ENCODE results near the gene ANKRD53. TPM values are rescaled to one million over a fixed set of nuclear protein-coding genes. Genes with fewer than 3 reads are reported as not detected.
A peak's percentile ranks its signal among the peaks of the same experiment; 100 is the strongest.

The ANKRD53 gene
- total and polyA plus RNA-seq, 2 donors (not counting 3 experiments of a cell fraction or from before 2014, with no cell fraction given): 1.3 to 1.4 TPM

DNA sequence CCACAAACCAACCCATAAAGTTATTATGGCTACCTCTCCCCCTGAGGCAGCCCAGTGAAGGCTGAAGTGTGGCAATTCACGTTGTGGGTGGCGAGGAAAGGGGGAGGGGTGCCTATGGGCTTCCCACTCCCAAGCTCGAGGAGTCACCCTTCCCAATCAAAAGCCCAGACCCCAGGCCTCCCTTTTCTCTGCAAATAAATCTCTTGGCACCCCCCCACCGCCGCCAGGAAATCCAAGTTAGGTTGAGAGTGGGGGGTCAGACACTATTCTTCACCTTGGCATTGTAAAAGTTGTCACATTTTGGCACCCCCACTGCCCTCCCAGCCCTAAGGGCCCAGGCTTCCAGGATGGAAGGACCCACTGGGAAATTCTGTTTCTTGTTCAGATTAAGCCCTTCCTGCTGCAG lies 6.9 kb downstream of the ANKRD53 start:
- CTCF ChIA-PET: interaction anchor here (1.0 to 4.2 kb wide), 12 partner anchors 8 to 169 kb away, joined by 3 to 52 read pairs (median 8); partner anchors contain the start of genes NAGK and TEX261

DNA sequence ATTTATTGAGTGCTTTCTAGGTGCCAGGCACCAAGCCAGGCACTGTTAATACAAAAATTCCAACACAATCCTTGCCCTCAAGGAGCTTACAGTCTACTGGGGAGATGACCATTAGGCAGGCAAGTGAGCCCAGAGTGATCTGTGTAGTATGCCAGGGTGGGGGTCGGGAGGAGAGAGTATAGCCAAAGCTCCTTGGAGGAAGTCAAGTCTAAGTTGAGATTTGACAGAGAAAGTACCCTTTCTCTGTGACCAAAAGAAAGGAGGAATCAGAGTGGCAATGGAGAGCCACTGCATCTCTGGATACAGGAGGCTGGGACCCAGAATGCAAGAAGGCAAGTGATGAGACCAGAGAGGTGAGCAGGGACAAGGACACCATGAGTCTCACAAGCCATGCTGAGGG lies 7.5 kb downstream of the ANKRD53 start:
- dilution Hi-C loops (cut with MboI; ENCODE audit: extremely low pct_ligation_motif_present, low sequenced_read_pairs) (no loop called here), intact Hi-C loops (cut with micrococcal nuclease) (no loop called here)
- no peak overlapping the region for H3K4me2 ChIP-seq (ENCODE audit: insufficient read depth, low read length)
- no peaks in the 10 kb centered on the region for H3K4me1 ChIP-seq (ENCODE audit: control insufficient read depth, extremely low read depth, insufficient read depth, low read length)
- peaks cover 4 to 24% of the 10 kb centered on the region in 2 experiments for H3K36me3 ChIP-seq (ENCODE audit: control insufficient read depth in 2 of 2, extremely low read depth in 1 of 2, insufficient read depth in 2 of 2, low read length in 2 of 2)
- TSS peak; percentile 37 for BruUV-seq (replicated peaks)
- H3K9ac ChIP-seq (replicated peaks; ENCODE audit: extremely low read depth, insufficient read depth, low read length): no peak overlapping the region
- H3K4me3 ChIP-seq (replicated peaks in 1 of 3; ENCODE audit: insufficient read depth in 1 of 3, low read depth in 1 of 3, low read length in 3 of 3): no peak overlapping the region
- H3K27me3 ChIP-seq (ENCODE audit: control insufficient read depth in 2 of 2, insufficient read depth in 2 of 2, low read length in 2 of 2): no peaks in the 10 kb centered on the region
- FAIRE-seq (no peak), DNase-seq (ENCODE audit: low read depth, low spot score) (no peak)
- ChIA-PET POLR2A (no interaction called here), CTCF (interaction anchor here (3.8 to 4.2 kb wide), 2 partner anchors 15 to 21 kb away, joined by 43 to 52 read pairs; no protein-coding TSS in a partner anchor)
- no peaks in the 10 kb centered on the region for H3K9me3 ChIP-seq (replicated peaks; ENCODE audit: control insufficient read depth, insufficient read depth, low read length)
- H4K20me1 ChIP-seq (replicated peaks; ENCODE audit: control insufficient read depth, extremely low read depth, insufficient read depth, low read length): no peaks in the 10 kb centered on the region
- no peak overlapping the region for H3K27ac ChIP-seq (ENCODE audit: insufficient read depth, low read depth, low read length)
- H3K79me2 ChIP-seq (ENCODE audit: control insufficient read depth, insufficient read depth, low read length): no peaks in the 10 kb centered on the region
- no peaks in the 10 kb centered on the region for H3K9me1 ChIP-seq (replicated peaks; ENCODE audit: control insufficient read depth, extremely low read depth, insufficient read depth, low read length)
- no peak for TF ChIP-seq EZH2 (IDR thresholded peaks at IDR 0.05; ENCODE audit: borderline replicate concordance, low read depth, low read length, severe bottlenecking)
- TF ChIP-seq MYC (IDR thresholded peaks at IDR 0.05; ENCODE audit: low read depth, low read length): no peak
- no peak overlapping the region for H2AFZ ChIP-seq (ENCODE audit: low read depth, low read length)

More for the DNA sequence above, 6.9 kb downstream of the ANKRD53 start:
- Histone ChIP-seq H3K27ac (ENCODE audit: insufficient read depth, low read depth, low read length) (no peak overlapping the region), H3K4me2 (ENCODE audit: insufficient read depth, low read length) (no peak overlapping the region), H3K9me1 (replicated peaks; ENCODE audit: control insufficient read depth, extremely low read depth, insufficient read depth, low read length) (no peaks in the 10 kb centered on the region), H3K27me3 (ENCODE audit: control insufficient read depth in 2 of 2, insufficient read depth in 2 of 2, low read length in 2 of 2) (no peaks in the 10 kb centered on the region), H3K4me3 (replicated peaks in 1 of 3; ENCODE audit: insufficient read depth in 1 of 3, low read depth in 1 of 3, low read length in 3 of 3) (no peak overlapping the region), H3K9ac (replicated peaks; ENCODE audit: extremely low read depth, insufficient read depth, low read length) (no peak overlapping the region), H3K79me2 (ENCODE audit: control insufficient read depth, insufficient read depth, low read length) (no peaks in the 10 kb centered on the region), H3K9me3 (replicated peaks; ENCODE audit: control insufficient read depth, insufficient read depth, low read length) (no peaks in the 10 kb centered on the region), H3K36me3 (ENCODE audit: control insufficient read depth in 2 of 2, extremely low read depth in 1 of 2, insufficient read depth in 2 of 2, low read length in 2 of 2) (peaks cover 4 to 22% of the 10 kb centered on the region in 2 experiments), H3K4me1 (ENCODE audit: control insufficient read depth, extremely low read depth, insufficient read depth, low read length) (no peaks in the 10 kb centered on the region), H2AFZ (ENCODE audit: low read depth, low read length) (no peak overlapping the region), H4K20me1 (replicated peaks; ENCODE audit: control insufficient read depth, extremely low read depth, insufficient read depth, low read length) (no peaks in the 10 kb centered on the region)
- intact Hi-C loops (cut with micrococcal nuclease) (no loop called here), dilution Hi-C loops (cut with MboI; ENCODE audit: extremely low pct_ligation_motif_present, low sequenced_read_pairs) (no loop called here)
- BruUV-seq (replicated peaks): no TSS peak
- FAIRE-seq (no peak), DNase-seq (ENCODE audit: low read depth, low spot score) (no peak)
- TF ChIP-seq GATA2 (IDR thresholded peaks at IDR 0.05; ENCODE audit: insufficient read depth, insufficient read length, low read depth, low read length): no peak
- no peak for TF ChIP-seq MYC (IDR thresholded peaks at IDR 0.05; ENCODE audit: low read depth, low read length)
- POLR2A ChIA-PET: no interaction called here

Data from endothelial cell of umbilical vein (primary cell).